Right lobe of liver (tissue), 4 donors: ENCODE data around the gene OXCT1.

Experiments used
- CTCF ChIP-seq, 4 donors: fragments of 200-600 bp in 3 of 4; fragments of 450-650 bp in 1 of 4; IDR thresholded peaks; one replicate each; pipeline versions ENCODE4 v1.5.1 to v1.8.0; 2016 to 2022; ENCODE audit warnings: antibody characterized with exemption in 4 of 4, mild to moderate bottlenecking in 2 of 4
- POLR2A ChIP-seq: fragments of 450-650 bp; IDR thresholded peaks from one replicate; pipeline ENCODE4 v1.6.1; 2017; ENCODE audit warnings: antibody characterized with exemption, mild to moderate bottlenecking
- donor health status: DM: no; HTN: no; CAD: no.
- donor health status: DM: no; HTN: no; CAD: no.
- donor health status: DM: no; HTN: yes; CAD: no.

- TF ChIP-seq POLR2A (no peak), CTCF (IDR thresholded peaks at IDR 0.05) (no peak)
Observed at GRCh38 chr5:41882765-41883164, 12.5 kb upstream of the OXCT1 start.
